ENCODE measurements around the gene NKG7. TPM values are rescaled to one million over a fixed set of nuclear protein-coding genes. Genes with fewer than 3 reads are reported as not detected.
"Not testable (repeated sequence)": the region's sequence is repeated elsewhere in the genome, so short reads cannot be mapped to it uniquely, and the experiment has no call there.

Gene NKG7
- total and polyA plus RNA-seq, 2 experiments from 2014 or later = not detected

GRCh38 chr19:51402117-51402516 lies 29.7 kb upstream of the NKG7 start:
- TF ChIP-seq, protein P1, sequence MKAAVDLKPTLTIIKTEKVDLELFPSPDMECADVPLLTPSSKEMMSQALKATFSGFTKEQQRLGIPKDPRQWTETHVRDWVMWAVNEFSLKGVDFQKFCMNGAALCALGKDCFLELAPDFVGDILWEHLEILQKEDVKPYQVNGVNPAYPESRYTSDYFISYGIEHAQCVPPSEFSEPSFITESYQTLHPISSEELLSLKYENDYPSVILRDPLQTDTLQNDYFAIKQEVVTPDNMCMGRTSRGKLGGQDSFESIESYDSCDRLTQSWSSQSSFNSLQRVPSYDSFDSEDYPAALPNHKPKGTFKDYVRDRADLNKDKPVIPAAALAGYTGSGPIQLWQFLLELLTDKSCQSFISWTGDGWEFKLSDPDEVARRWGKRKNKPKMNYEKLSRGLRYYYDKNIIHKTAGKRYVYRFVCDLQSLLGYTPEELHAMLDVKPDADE (IDR thresholded peaks at IDR 0.05) = no peak
- no peaks in the 10 kb centered on the region for H3K4me1 ChIP-seq (ENCODE audit: insufficient read depth)
- H3K79me2 ChIP-seq (replicated peaks; ENCODE audit: insufficient read depth) = 0 out of 2 replicates have a peak, but pooled peaks cover 3% of the 10 kb centered on the region
- no peak overlapping the region for H3K4me3 ChIP-seq
- peaks cover 12% of the 10 kb centered on the region for H3K36me3 ChIP-seq (ENCODE audit: insufficient read depth)
- no peak for ATAC-seq
- peaks cover 68% of the 10 kb centered on the region for H3K36me3 Mint-ChIP-seq (ENCODE audit: low read depth)
- H3K4me3 Mint-ChIP-seq = no peak overlapping the region
- no peaks in the 10 kb centered on the region for H3F3A ChIP-seq (replicated peaks; ENCODE audit: low read depth)
- no peak for DNase-seq (ENCODE audit: low spot score)
- H3K4me2 ChIP-seq = no peak overlapping the region
- H3K9me3 Mint-ChIP-seq = peaks cover 58% of the 10 kb centered on the region
- peaks cover 6% of the 10 kb centered on the region for H3K27me3 Mint-ChIP-seq (ENCODE audit: insufficient read depth, low read depth, poor library complexity)
- no peaks in the 10 kb centered on the region for H4K20me1 ChIP-seq (replicated peaks; ENCODE audit: insufficient read depth)
- no peaks in the 10 kb centered on the region for H3K27me3 ChIP-seq (ENCODE audit: insufficient read depth)
- H3K4me1 Mint-ChIP-seq = peaks cover 6% of the 10 kb centered on the region; the same call in 2 of the 3 replicates
- no peaks in the 10 kb centered on the region for H3K9me2 ChIP-seq (ENCODE audit: insufficient read depth)
- H2AFZ ChIP-seq = no peak overlapping the region
- no peak overlapping the region for H3K27ac ChIP-seq (ENCODE audit: low read depth)
- no peak overlapping the region for H3K27ac Mint-ChIP-seq

DNA sequence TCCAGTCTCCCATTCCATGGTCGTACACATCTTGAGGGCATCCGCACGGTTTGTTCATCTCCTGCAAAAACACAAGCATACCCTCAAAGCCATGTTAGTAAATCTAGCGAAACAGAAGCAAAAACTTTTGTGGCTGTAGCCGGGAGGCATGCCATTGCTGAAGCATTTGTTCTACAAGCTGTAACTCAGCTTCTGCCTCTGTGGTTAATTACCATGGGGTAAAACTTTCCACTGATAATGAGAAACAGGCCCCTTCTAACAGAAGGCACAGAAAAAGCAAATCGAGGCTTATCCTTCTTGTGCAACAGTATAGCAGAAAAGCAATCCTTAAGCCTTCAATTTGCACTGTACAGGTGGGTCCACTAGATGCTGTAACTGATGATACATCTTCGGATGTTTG lies 27.5 kb upstream of the NKG7 start:
- DNase-seq (ENCODE audit: low spot score); ATAC-seq; H3K27me3 ChIP-seq (ENCODE audit: insufficient read depth); H3K4me2 ChIP-seq; H3K9me2 ChIP-seq (ENCODE audit: insufficient read depth); H3K4me1 ChIP-seq (ENCODE audit: insufficient read depth); H4K20me1 ChIP-seq (replicated peaks; ENCODE audit: insufficient read depth); H3F3A ChIP-seq (replicated peaks; ENCODE audit: low read depth); H3K27ac Mint-ChIP-seq; H3K4me3 Mint-ChIP-seq; H3K27ac ChIP-seq (ENCODE audit: low read depth); H3K27me3 Mint-ChIP-seq (ENCODE audit: insufficient read depth, low read depth, poor library complexity); H3K4me3 ChIP-seq; H3K79me2 ChIP-seq (replicated peaks; ENCODE audit: insufficient read depth); H2AFZ ChIP-seq: not testable (repeated sequence)
- peaks cover 12% of the 10 kb centered on the region for H3K36me3 ChIP-seq (ENCODE audit: insufficient read depth)
- Mint-ChIP-seq H3K9me3 (peaks cover 46% of the 10 kb centered on the region), H3K36me3 (ENCODE audit: low read depth) (peaks cover 58% of the 10 kb centered on the region), H3K4me1 (peaks cover 13% of the 10 kb centered on the region)

DNA sequence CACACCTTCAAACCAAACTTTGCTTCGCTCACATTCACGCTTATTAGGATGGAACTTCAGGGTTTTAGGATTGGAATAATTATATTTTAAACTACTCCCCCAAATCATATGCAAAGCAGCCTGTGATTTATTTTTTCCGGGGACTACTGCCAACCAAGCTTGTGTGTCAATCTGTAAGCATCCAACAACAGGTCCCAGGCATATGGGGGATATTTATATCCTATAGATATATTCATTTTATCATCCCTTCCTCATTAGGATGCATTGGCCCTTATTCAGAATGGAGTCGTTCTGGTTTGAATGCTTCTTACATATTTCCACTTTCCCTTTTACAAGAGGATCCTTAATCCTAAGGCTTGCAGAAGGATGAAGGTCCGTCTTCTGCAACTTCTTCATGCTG lies 26.8 kb upstream of the NKG7 start:
- Mint-ChIP-seq H3K9me3 (peaks cover 40% of the 10 kb centered on the region), H3K27me3 (ENCODE audit: insufficient read depth, low read depth, poor library complexity) (peaks cover 4% of the 10 kb centered on the region), H3K36me3 (ENCODE audit: low read depth) (peaks cover 52% of the 10 kb centered on the region), H3K4me3 (no peak overlapping the region), H3K4me1 (peaks cover 15% of the 10 kb centered on the region), H3K27ac (no peak overlapping the region)
- ATAC-seq = no peak
- 0 out of 2 replicates have a peak, but pooled peaks cover 3% of the 10 kb centered on the region for H3F3A ChIP-seq (replicated peaks; ENCODE audit: low read depth)
- H3K36me3 ChIP-seq (ENCODE audit: insufficient read depth) = peaks cover 12% of the 10 kb centered on the region
- 0 out of 2 replicates have a peak, but pooled peaks cover 8% of the 10 kb centered on the region for H3K4me1 ChIP-seq (ENCODE audit: insufficient read depth)
- peaks cover 11% of the 10 kb centered on the region; the same call in 1 of the 2 replicates for H3K79me2 ChIP-seq (replicated peaks; ENCODE audit: insufficient read depth)
- no peaks in the 10 kb centered on the region for H3K9me2 ChIP-seq (ENCODE audit: insufficient read depth)
- H3K27ac ChIP-seq (ENCODE audit: low read depth) = no peak overlapping the region
- no peaks in the 10 kb centered on the region for H4K20me1 ChIP-seq (replicated peaks; ENCODE audit: insufficient read depth)
- no peaks in the 10 kb centered on the region for H3K27me3 ChIP-seq (ENCODE audit: insufficient read depth)
- no peak for DNase-seq (ENCODE audit: low spot score)
- no peak overlapping the region for H3K4me2 ChIP-seq
- H3K4me3 ChIP-seq = no peak overlapping the region
- no peak overlapping the region for H2AFZ ChIP-seq
- TF ChIP-seq NANOG (IDR thresholded peaks at IDR 0.05; ENCODE audit: borderline replicate concordance) (no peak), JUNB (IDR thresholded peaks at IDR 0.05; ENCODE audit: unreplicated experiment) (no peak), POLR2AphosphoS5 (IDR thresholded peaks at IDR 0.05; ENCODE audit: low read depth) (no peak), ZNF331 (CRISPR knock-in tag; IDR thresholded peaks at IDR 0.05; ENCODE audit: low read depth) (no peak)
- TF ChIP-seq, protein P2, sequence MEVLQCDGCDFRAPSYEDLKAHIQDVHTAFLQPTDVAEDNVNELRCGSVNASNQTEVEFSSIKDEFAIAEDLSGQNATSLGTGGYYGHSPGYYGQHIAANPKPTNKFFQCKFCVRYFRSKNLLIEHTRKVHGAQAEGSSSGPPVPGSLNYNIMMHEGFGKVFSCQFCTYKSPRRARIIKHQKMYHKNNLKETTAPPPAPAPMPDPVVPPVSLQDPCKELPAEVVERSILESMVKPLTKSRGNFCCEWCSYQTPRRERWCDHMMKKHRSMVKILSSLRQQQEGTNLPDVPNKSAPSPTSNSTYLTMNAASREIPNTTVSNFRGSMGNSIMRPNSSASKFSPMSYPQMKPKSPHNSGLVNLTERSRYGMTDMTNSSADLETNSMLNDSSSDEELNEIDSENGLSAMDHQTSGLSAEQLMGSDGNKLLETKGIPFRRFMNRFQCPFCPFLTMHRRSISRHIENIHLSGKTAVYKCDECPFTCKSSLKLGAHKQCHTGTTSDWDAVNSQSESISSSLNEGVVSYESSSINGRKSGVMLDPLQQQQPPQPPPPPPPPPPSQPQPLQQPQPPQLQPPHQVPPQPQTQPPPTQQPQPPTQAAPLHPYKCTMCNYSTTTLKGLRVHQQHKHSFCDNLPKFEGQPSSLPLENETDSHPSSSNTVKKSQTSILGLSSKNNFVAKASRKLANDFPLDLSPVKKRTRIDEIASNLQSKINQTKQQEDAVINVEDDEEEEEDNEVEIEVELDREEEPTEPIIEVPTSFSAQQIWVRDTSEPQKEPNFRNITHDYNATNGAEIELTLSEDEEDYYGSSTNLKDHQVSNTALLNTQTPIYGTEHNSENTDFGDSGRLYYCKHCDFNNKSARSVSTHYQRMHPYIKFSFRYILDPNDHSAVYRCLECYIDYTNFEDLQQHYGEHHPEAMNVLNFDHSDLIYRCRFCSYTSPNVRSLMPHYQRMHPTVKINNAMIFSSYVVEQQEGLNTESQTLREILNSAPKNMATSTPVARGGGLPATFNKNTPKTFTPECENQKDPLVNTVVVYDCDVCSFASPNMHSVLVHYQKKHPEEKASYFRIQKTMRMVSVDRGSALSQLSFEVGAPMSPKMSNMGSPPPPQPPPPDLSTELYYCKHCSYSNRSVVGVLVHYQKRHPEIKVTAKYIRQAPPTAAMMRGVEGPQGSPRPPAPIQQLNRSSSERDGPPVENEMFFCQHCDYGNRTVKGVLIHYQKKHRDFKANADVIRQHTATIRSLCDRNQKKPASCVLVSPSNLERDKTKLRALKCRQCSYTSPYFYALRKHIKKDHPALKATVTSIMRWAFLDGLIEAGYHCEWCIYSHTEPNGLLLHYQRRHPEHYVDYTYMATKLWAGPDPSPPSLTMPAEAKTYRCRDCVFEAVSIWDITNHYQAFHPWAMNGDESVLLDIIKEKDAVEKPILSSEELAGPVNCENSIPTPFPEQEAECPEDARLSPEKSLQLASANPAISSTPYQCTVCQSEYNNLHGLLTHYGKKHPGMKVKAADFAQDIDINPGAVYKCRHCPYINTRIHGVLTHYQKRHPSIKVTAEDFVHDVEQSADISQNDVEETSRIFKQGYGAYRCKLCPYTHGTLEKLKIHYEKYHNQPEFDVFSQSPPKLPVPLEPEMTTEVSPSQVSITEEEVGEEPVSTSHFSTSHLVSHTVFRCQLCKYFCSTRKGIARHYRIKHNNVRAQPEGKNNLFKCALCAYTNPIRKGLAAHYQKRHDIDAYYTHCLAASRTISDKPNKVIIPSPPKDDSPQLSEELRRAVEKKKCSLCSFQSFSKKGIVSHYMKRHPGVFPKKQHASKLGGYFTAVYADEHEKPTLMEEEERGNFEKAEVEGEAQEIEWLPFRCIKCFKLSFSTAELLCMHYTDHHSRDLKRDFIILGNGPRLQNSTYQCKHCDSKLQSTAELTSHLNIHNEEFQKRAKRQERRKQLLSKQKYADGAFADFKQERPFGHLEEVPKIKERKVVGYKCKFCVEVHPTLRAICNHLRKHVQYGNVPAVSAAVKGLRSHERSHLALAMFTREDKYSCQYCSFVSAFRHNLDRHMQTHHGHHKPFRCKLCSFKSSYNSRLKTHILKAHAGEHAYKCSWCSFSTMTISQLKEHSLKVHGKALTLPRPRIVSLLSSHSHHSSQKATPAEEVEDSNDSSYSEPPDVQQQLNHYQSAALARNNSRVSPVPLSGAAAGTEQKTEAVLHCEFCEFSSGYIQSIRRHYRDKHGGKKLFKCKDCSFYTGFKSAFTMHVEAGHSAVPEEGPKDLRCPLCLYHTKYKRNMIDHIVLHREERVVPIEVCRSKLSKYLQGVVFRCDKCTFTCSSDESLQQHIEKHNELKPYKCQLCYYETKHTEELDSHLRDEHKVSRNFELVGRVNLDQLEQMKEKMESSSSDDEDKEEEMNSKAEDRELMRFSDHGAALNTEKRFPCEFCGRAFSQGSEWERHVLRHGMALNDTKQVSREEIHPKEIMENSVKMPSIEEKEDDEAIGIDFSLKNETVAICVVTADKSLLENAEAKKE (CRISPR knock-in tag; IDR thresholded peaks at IDR 0.05) = no peak
